GM12878 (cell line): ENCODE results near the gene WDFY4. TPM values are rescaled to one million over a fixed set of nuclear protein-coding genes. Genes with fewer than 3 reads are reported as not detected.

Experiments used
- ATAC-seq: fragments of 200-7000 bp; cut with Tn5 transposase; 3 replicates; pipeline ENCODE4 v1.9.1; 2020; ENCODE audit warnings: mild to moderate bottlenecking, moderate library complexity
- BruUV-seq: library from RNA; stranded (reverse); fragments of 400-500 nt; replicated peaks from 2 replicates; lab custom pipeline; 2021; lab: Mats Ljungman, UMichigan
- CTCF ChIA-PET: fragments of 300-600 bp; sonication (Branson Sonifier 250); formaldehyde crosslinking; extraction: SDS; loops from one replicate; lab custom pipeline; 2021; ENCODE audit warnings: inconsistent platforms; lab: Yijun Ruan, JAX
- POLR2A ChIA-PET: fragments of 350-600 bp; formaldehyde crosslinking; extraction: SDS; loops from one replicate; lab custom pipeline; 2021; ENCODE audit warnings: inconsistent platforms; lab: Charles Lee
- RAD21 ChIA-PET: fragments of 300-600 bp; sonication (Branson Sonifier 250); formaldehyde crosslinking; loops from one replicate; lab custom pipeline; 2023; ENCODE audit warnings: antibody characterized with exemption; ENCODE audit not compliant: unreplicated experiment; lab: Charles Lee
- SMC1A ChIA-PET: fragments of 300-600 bp; sonication (Branson Sonifier 250); formaldehyde crosslinking; loops from one replicate; lab custom pipeline; 2023; ENCODE audit not compliant: unreplicated experiment, uncharacterized antibody; lab: Charles Lee
- DNase-seq: peaks from one replicate; pipeline ENCODE4 v3.0.0-alpha.2; 2011; ENCODE audit warnings: low read depth, low spot score
- FAIRE-seq: peaks from 3 replicates; lab custom pipeline; 2011; peaks lifted over from hg19 to GRCh38; lab: Jason Lieb, UNC
- H2AFZ ChIP-seq: 2 replicates; pipeline ENCODE4 v1.6.0; 2011; ENCODE audit warnings: low read depth, low read length, control low read depth; ENCODE audit not compliant: control insufficient read depth
- H3K27ac ChIP-seq: 2 replicates; pipeline ENCODE4 v1.5.1; 2011; ENCODE audit warnings: control low read depth; ENCODE audit not compliant: control insufficient read depth, insufficient read depth
- H3K27me3 ChIP-seq, 2 experiments: replicated peaks in 1 of 2; 2 replicates each; pipeline versions ENCODE4 v1.6.0 to v1.6.1; 2011; ENCODE audit warnings: low read length in 1 of 2; ENCODE audit not compliant: control insufficient read depth in 2 of 2, insufficient read depth in 2 of 2
- H3K36me3 ChIP-seq, 2 experiments: 2 replicates each; pipeline ENCODE4 v1.5.1; 2011; ENCODE audit warnings: low read length in 1 of 2; ENCODE audit not compliant: control insufficient read depth in 2 of 2, insufficient read depth in 2 of 2
- H3K4me1 ChIP-seq: 2 replicates; pipeline ENCODE4 v1.6.1; 2011; ENCODE audit warnings: mild to moderate bottlenecking, low read length, moderate library complexity, mixed read lengths; ENCODE audit not compliant: control insufficient read depth, insufficient read depth
- H3K4me2 ChIP-seq: 2 replicates; pipeline ENCODE4 v1.6.0; 2011; ENCODE audit warnings: control low read depth; ENCODE audit not compliant: control insufficient read depth, insufficient read depth
- H3K4me3 ChIP-seq: fragments of 200-600 bp; sonication (generic); 2 replicates; pipeline ENCODE4 v1.5.1; 2016
- H3K79me2 ChIP-seq: 2 replicates; pipeline ENCODE4 v1.6.0; 2011; ENCODE audit warnings: low read length; ENCODE audit not compliant: control insufficient read depth, insufficient read depth
- H3K9ac ChIP-seq: 2 replicates; pipeline ENCODE4 v1.8.0; 2011; ENCODE audit warnings: low read length, control low read depth, mixed read lengths; ENCODE audit not compliant: control insufficient read depth, insufficient read depth
- H3K9me3 ChIP-seq: replicated peaks from 3 replicates; pipeline ENCODE4 v1.5.1; 2011; ENCODE audit warnings: mild to moderate bottlenecking, low read length; ENCODE audit not compliant: control insufficient read depth, insufficient read depth
- H4K20me1 ChIP-seq: 2 replicates; pipeline ENCODE4 v1.6.0; 2011; ENCODE audit not compliant: control insufficient read depth, insufficient read depth
- NFYA ChIP-seq: IDR thresholded peaks from 2 replicates; pipeline ENCODE4 v1.6.1; 2011; ENCODE audit warnings: low read depth, mild to moderate bottlenecking, low read length, improper control_type of control experiment, borderline replicate concordance
- PAX5 ChIP-seq: IDR thresholded peaks from 2 replicates; pipeline ENCODE4 v1.6.1; 2011; ENCODE audit warnings: low read depth, low read length, borderline replicate concordance
- POU2F2 ChIP-seq: IDR thresholded peaks from 3 replicates; pipeline ENCODE4 v1.6.1; 2011; ENCODE audit warnings: low read depth, mild to moderate bottlenecking, low read length, borderline replicate concordance
- RAD21 ChIP-seq: IDR thresholded peaks from 2 replicates; pipeline ENCODE4 v1.6.1; 2011; ENCODE audit warnings: mild to moderate bottlenecking, low read depth, low read length, moderate library complexity; ENCODE audit not compliant: insufficient read depth
- SPI1 ChIP-seq: IDR thresholded peaks from 2 replicates; pipeline ENCODE4 v1.6.1; 2011; ENCODE audit warnings: low read depth, mild to moderate bottlenecking, low read length, moderate library complexity, borderline replicate concordance; ENCODE audit not compliant: insufficient read depth
- SUPT20H ChIP-seq: IDR thresholded peaks from 2 replicates; pipeline ENCODE4 v1.6.1; 2011; ENCODE audit warnings: low read depth, mild to moderate bottlenecking, low read length, moderate library complexity, borderline replicate concordance; ENCODE audit not compliant: control insufficient read depth
- TARDBP ChIP-seq: IDR thresholded peaks from 2 replicates; pipeline ENCODE4 v1.6.1; 2016; ENCODE audit warnings: borderline replicate concordance
- YY1 ChIP-seq: IDR thresholded peaks from 2 replicates; pipeline ENCODE4 v1.6.1; 2011; ENCODE audit warnings: low read depth, mild to moderate bottlenecking, low read length
- WGBS: methylation state at CpG from one replicate; pipeline ENCODE4 v1.1.6; 2016; ENCODE audit warnings: low lambda C conversion rate; ENCODE audit not compliant: insufficient replicate concordance, insufficient coverage; ENCODE audit errors: missing lambda C conversion rate; 5-methylcytosine and 5-hydroxymethylcytosine counted together
- in situ Hi-C: fragments of 300-500 bp; cut with MboI; formaldehyde crosslinking; loops from 9 replicates; pipeline ENCODE4 v1.14.3; 2018; ENCODE audit warnings: mixed read lengths
- intact Hi-C: fragments of 100-400 bp; cut with micrococcal nuclease; formaldehyde crosslinking; loops from one replicate; pipeline ENCODE4 v1.14.2; 2022; ENCODE audit not compliant: unreplicated experiment
- polyA plus RNA-seq, 11 experiments: library from polyadenylated mRNA; depleted of rRNA in 4 of 11; unstranded in 6 of 11; stranded (reverse) in 5 of 11; fragments of >200 nt; fragmentation: Nextera tagmentation in 4 of 11; fragmentation: Illumina TruSeq in 1 of 11; extraction: Ambion mirVana in 4 of 11; extraction: Trizol in 1 of 11; gene quantifications; 1 replicate in 1 of 11; 2 replicates in 10 of 11; pipeline versions ENCODE4 v1.2.1 to v1.2.3, GENCODE V29; 2011 to 2016; ENCODE audit warnings: inconsistent platforms in 2 of 11, missing spikeins in 2 of 11, low read depth in 1 of 11
- total RNA-seq, 4 experiments: library from RNA; depleted of rRNA in 3 of 4; stranded (reverse); fragments of >200 nt in 3 of 4; fragmentation: Illumina TruSeq in 1 of 4; extraction: Trizol in 1 of 4; gene quantifications; 2 replicates each; pipeline versions ENCODE4 v1.2.1 to v1.2.3, GENCODE V29; 2013 to 2021
- TF ChIP-seq, protein P1 (sequence below): fragments of 450-650 bp; IDR thresholded peaks from 2 replicates; pipeline ENCODE4 v1.6.1; 2014; ENCODE audit warnings: mild to moderate bottlenecking
- TF ChIP-seq, protein P2 (sequence below): IDR thresholded peaks from 2 replicates; pipeline ENCODE4 v1.6.1; 2011; ENCODE audit warnings: low read depth, mild to moderate bottlenecking, low read length, moderate library complexity, borderline replicate concordance; ENCODE audit errors: extremely low read depth
- TF ChIP-seq, protein P3 (sequence below): fragments of 450-650 bp; formaldehyde crosslinking; IDR thresholded peaks from 2 replicates; pipeline ENCODE4 v1.5.0; 2022; ENCODE audit warnings: mild to moderate bottlenecking, missing genetic modification characterization

Gene WDFY4
- total and polyA plus RNA-seq, 10 of the 15 experiments (the other 5 are each of a cell fraction or from before 2014, with no cell fraction given): 13.5 to 132 (median 47.3) TPM

DNA sequence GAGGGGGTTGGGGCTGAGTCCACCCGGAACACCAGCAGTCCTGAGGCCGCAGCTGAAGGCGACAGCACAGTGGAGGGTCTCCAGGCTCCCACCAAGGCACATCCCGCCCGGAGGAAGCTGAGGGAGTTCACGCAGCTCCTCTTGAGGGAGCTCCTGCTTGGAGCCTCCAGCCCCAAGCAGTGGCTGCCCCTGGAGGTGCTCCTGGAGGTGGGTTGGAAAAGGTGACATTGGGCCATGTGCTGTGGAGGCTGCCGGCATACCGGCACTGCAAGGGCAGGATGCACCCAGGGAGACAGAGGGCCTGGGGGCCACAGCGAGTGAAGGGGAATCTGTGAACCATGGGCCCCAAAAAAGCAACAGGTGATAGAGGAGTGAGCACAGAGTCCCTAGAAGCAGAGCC is 135.6 kb downstream of the WDFY4 start:
- DNase-seq (no peak), ATAC-seq (no peak), FAIRE-seq (no peak)
- Histone ChIP-seq H3K4me3 (no peak overlapping the region), H3K27me3 (no peaks in the 10 kb centered on the region), H3K79me2 (no peaks in the 10 kb centered on the region), H3K27ac (no peak overlapping the region), H3K9me3 (no peaks in the 10 kb centered on the region), H2AFZ (no peak overlapping the region), H3K4me2 (no peak overlapping the region), H3K4me1 (no peaks in the 10 kb centered on the region), H3K9ac (no peak overlapping the region), H3K36me3 (peaks cover 23 to 28% of the 10 kb centered on the region in 2 experiments; a peak in 3 of 4 replicates), H4K20me1 (no peaks in the 10 kb centered on the region)
- WGBS: over 99% methylated on average over 9 of the region's 9 CpGs
- SMC1A ChIA-PET: no interaction called here
- RAD21 ChIA-PET: no interaction called here
- POLR2A ChIA-PET: no interaction called here
- in situ Hi-C loops: no loop called here
- CTCF ChIA-PET: interaction anchor here (1.5 kb wide), 1 partner anchor 162 kb away, joined by 5 read pairs; no protein-coding TSS in a partner anchor
- intact Hi-C loops: no loop called here
- no peak for TF ChIP-seq SPI1
- TF ChIP-seq NFYA: no peak
- TF ChIP-seq SUPT20H: no peak
- no peak for TF ChIP-seq RAD21
- no peak for TF ChIP-seq TARDBP
- BruUV-seq: no TSS peak

DNA sequence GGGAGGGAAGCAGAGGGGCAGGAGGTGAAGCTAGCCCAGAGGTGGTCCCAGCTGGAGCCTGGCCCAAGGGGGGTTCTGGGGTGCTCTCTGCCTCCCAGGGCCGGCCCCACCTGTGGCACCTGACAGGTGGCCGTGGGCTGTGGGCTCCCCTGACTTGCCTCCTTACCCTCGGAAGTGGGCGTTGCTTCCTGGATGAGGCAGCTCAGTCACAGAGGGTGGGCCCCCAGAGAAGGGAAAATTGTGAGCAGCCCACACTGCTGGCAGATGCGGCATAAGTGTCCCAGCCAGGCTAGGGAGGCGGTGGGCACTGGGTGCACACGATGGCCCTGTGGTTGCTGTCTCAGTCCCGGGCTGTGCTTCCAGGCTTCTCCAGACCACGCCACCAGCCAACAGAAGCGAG is 136.0 kb downstream of the WDFY4 start:
- Histone ChIP-seq H3K4me2 (no peak overlapping the region), H3K27ac (no peak overlapping the region), H3K4me3 (no peak overlapping the region), H2AFZ (no peak overlapping the region), H4K20me1 (no peaks in the 10 kb centered on the region), H3K36me3 (peaks cover 23 to 28% of the 10 kb centered on the region in 2 experiments; a peak in 3 of 4 replicates), H3K79me2 (no peaks in the 10 kb centered on the region), H3K9me3 (no peaks in the 10 kb centered on the region), H3K4me1 (no peaks in the 10 kb centered on the region), H3K9ac (no peak overlapping the region), H3K27me3 (no peaks in the 10 kb centered on the region)
- intact Hi-C loops (no loop called here), in situ Hi-C loops (no loop called here)
- POLR2A ChIA-PET: no interaction called here
- BruUV-seq: no TSS peak
- FAIRE-seq (no peak), DNase-seq (no peak), ATAC-seq (no peak; the same call in 2 of the 3 replicates)
- CTCF ChIA-PET: no interaction called here
- TF ChIP-seq YY1: no peak
- TF ChIP-seq, protein P1, sequence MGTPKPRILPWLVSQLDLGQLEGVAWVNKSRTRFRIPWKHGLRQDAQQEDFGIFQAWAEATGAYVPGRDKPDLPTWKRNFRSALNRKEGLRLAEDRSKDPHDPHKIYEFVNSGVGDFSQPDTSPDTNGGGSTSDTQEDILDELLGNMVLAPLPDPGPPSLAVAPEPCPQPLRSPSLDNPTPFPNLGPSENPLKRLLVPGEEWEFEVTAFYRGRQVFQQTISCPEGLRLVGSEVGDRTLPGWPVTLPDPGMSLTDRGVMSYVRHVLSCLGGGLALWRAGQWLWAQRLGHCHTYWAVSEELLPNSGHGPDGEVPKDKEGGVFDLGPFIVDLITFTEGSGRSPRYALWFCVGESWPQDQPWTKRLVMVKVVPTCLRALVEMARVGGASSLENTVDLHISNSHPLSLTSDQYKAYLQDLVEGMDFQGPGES: no peak
- TF ChIP-seq, protein P2, sequence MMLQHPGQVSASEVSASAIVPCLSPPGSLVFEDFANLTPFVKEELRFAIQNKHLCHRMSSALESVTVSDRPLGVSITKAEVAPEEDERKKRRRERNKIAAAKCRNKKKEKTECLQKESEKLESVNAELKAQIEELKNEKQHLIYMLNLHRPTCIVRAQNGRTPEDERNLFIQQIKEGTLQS: no peak
- TF ChIP-seq PAX5: no peak
- TF ChIP-seq, protein P3, sequence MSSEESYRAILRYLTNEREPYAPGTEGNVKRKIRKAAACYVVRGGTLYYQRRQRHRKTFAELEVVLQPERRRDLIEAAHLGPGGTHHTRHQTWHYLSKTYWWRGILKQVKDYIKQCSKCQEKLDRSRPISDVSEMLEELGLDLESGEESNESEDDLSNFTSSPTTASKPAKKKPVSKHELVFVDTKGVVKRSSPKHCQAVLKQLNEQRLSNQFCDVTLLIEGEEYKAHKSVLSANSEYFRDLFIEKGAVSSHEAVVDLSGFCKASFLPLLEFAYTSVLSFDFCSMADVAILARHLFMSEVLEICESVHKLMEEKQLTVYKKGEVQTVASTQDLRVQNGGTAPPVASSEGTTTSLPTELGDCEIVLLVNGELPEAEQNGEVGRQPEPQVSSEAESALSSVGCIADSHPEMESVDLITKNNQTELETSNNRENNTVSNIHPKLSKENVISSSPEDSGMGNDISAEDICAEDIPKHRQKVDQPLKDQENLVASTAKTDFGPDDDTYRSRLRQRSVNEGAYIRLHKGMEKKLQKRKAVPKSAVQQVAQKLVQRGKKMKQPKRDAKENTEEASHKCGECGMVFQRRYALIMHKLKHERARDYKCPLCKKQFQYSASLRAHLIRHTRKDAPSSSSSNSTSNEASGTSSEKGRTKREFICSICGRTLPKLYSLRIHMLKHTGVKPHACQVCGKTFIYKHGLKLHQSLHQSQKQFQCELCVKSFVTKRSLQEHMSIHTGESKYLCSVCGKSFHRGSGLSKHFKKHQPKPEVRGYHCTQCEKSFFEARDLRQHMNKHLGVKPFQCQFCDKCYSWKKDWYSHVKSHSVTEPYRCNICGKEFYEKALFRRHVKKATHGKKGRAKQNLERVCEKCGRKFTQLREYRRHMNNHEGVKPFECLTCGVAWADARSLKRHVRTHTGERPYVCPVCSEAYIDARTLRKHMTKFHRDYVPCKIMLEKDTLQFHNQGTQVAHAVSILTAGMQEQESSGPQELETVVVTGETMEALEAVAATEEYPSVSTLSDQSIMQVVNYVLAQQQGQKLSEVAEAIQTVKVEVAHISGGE (CRISPR knock-in tag): no peak
- TF ChIP-seq POU2F2: no peak
- 71% methylated on average over 10 of the region's 10 CpGs for WGBS
- RAD21 ChIA-PET: no interaction called here
- SMC1A ChIA-PET: no interaction called here
